ENCODE measurements around the gene TLR10. TPM values are rescaled to one million over a fixed set of nuclear protein-coding genes. Genes with fewer than 3 reads are reported as not detected.

Gene TLR10
- total and polyA plus RNA-seq, 2 donors (not counting 3 experiments of a cell fraction or from before 2014, with no cell fraction given): not detected

- dilution Hi-C loops (cut with MboI; ENCODE audit: extremely low pct_ligation_motif_present, low sequenced_read_pairs): no loop called here
- Histone ChIP-seq H3K36me3 (ENCODE audit: control insufficient read depth in 2 of 2, extremely low read depth in 1 of 2, insufficient read depth in 2 of 2, low read length in 2 of 2) (no peaks in the 10 kb centered on the region), H3K4me1 (ENCODE audit: control insufficient read depth, extremely low read depth, insufficient read depth, low read length) (no peaks in the 10 kb centered on the region), H3K27me3 (ENCODE audit: control insufficient read depth in 2 of 2, insufficient read depth in 2 of 2, low read length in 2 of 2) (no peaks in the 10 kb centered on the region), H2AFZ (ENCODE audit: low read depth, low read length) (no peak overlapping the region), H3K4me2 (ENCODE audit: insufficient read depth, low read length) (no peak overlapping the region), H3K9me1 (replicated peaks; ENCODE audit: control insufficient read depth, extremely low read depth, insufficient read depth, low read length) (no peaks in the 10 kb centered on the region), H3K27ac (ENCODE audit: insufficient read depth, low read depth, low read length) (no peak overlapping the region), H3K79me2 (ENCODE audit: control insufficient read depth, insufficient read depth, low read length) (no peaks in the 10 kb centered on the region), H3K4me3 (replicated peaks in 1 of 3; ENCODE audit: insufficient read depth in 1 of 3, low read depth in 1 of 3, low read length in 3 of 3) (no peak overlapping the region), H4K20me1 (replicated peaks; ENCODE audit: control insufficient read depth, extremely low read depth, insufficient read depth, low read length) (no peaks in the 10 kb centered on the region), H3K9ac (replicated peaks; ENCODE audit: extremely low read depth, insufficient read depth, low read length) (no peak overlapping the region), H3K9me3 (replicated peaks; ENCODE audit: control insufficient read depth, insufficient read depth, low read length) (no peaks in the 10 kb centered on the region)
- TF ChIP-seq GATA2 (IDR thresholded peaks at IDR 0.05; ENCODE audit: insufficient read depth, insufficient read length, low read depth, low read length) (no peak), FOS (IDR thresholded peaks at IDR 0.05; ENCODE audit: borderline replicate concordance, insufficient read depth, low read length) (no peak), POLR2A (IDR thresholded peaks at IDR 0.05; ENCODE audit: low read depth, low read length) (no peak), JUN (IDR thresholded peaks at IDR 0.05; ENCODE audit: borderline replicate concordance, insufficient read depth, insufficient read length, low read depth) (no peak), MYC (IDR thresholded peaks at IDR 0.05; ENCODE audit: low read depth, low read length) (no peak), POLR2AphosphoS5 (IDR thresholded peaks at IDR 0.05; ENCODE audit: insufficient read depth, low read depth, low read length) (no peak), MAX (IDR thresholded peaks at IDR 0.05; ENCODE audit: insufficient read depth, insufficient read length) (no peak), EZH2 (IDR thresholded peaks at IDR 0.05; ENCODE audit: borderline replicate concordance, low read depth, low read length, severe bottlenecking) (no peak), CTCF (IDR thresholded peaks at IDR 0.05; ENCODE audit: extremely low read depth in 1 of 2, insufficient read depth in 1 of 2, low read depth in 1 of 2, low read length in 2 of 2) (no peak)
- no peak for FAIRE-seq
- BruUV-seq (replicated peaks): no TSS peak
- POLR2A ChIA-PET: no interaction called here
- intact Hi-C loops (cut with micrococcal nuclease): no loop called here
- no peak for DNase-seq (ENCODE audit: low read depth, low spot score)
- CTCF ChIA-PET: interaction anchor here (1.3 to 3.9 kb wide), 3 partner anchors 9 to 66 kb away, joined by 3 to 26 read pairs (median 15); partner anchors contain the start of genes TLR1 and TLR10
Observed at GRCh38 chr4:38795087-38795486, 12.3 kb upstream of the TLR10 start.

Data from endothelial cell of umbilical vein (primary cell).